Activated T-cell treated with anti-CD3 and anti-CD28 coated beads for 24 hours (primary cell): ENCODE data around the gene ANXA7.
"Not testable (repeated sequence)": the region's sequence is repeated elsewhere in the genome, so short reads cannot be mapped to it uniquely, and the experiment has no call there.

Experiments used
- DNase-seq: peaks from one replicate; pipeline ENCODE4 v3.0.0-alpha.2; 2020; ENCODE audit warnings: low read depth

Gene ANXA7

DNA sequence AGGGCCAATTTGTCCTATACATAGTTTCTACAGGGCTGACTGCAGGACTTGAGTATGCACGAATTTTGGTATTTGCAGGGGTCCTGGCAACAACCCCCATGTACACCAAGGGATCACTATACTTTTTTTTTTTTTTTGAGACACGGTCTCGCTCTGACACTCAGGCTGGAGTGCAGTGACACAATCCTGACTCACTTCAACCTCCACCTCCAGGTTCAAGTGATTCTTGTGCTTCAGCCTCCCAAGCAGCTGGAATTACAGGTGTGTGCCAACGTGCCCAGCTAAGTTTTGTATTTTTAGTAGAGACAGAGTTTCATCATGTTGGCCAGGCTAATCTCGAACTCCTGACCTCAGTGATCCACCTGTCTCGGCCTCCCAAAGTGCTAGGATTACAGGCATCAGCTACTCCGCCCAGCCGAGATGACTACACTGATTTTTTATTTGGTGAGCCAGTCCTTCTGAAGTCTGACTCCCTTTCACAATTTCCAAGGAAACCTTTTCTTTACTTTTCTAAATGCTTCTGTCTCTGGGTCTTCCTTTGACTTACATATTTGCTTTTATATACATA, 75.0 kb downstream of the ANXA7 start:
- no peak for DNase-seq

DNA sequence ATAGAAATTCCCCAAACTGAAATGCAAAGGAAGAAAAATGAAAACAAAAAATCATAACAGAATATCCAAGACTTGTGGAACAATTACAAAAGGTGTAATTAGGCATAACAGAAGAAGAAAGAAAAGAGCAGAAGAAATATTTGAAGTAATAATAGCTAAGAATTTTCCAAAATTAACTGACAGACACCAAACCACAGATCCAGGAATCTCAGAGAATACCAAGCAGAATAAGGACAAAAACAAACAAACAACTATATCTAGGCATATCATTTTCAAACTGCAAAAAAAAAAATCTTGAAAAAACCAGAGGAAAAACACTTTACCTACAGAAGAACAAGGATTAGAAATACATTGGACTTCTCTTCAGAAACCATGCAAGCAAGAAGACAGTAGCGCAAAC, 80.7 kb downstream of the ANXA7 start:
- DNase-seq = no peak

DNA sequence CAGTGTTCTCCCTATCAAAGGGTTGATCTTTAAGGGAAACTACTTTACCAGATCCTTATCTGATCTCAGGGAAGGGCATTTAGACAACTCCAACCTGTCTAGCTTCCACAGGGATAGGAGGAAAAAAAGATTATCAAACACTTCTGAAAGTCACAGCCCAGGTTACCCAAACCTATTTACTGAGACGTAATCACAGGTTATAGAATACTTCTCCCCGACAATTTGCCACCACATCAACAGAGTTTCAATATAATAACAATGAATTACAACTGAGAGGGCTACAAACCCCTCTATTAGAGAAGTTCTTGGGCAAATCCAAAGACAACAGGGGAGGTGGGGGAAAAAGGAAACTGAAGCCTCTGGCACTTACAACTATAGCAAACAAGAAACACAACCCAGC, 81.5 kb downstream of the ANXA7 start:
- no peak for DNase-seq

DNA sequence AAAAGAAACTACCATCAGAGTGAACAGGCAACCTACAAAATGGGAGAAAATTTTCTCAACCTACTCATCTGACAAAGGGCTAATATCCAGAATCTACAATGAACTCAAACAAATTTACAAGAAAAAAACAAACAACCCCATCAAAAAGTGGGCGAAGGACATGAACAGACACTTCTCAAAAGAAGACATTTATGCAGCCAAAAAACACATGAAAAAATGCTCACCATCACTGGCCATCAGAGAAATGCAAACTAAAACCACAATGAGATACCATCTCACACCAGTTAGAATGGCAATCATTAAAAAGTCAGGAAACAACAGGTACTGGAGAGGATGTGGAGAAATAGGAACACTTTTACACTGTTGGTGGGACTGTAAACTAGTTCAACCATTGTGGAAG, 85.3 kb downstream of the ANXA7 start:
- DNase-seq = not testable (repeated sequence)

GRCh38 chr10:73325290-73325689, 88.6 kb downstream of the ANXA7 start:
- not testable (repeated sequence) for DNase-seq
